SH-SY5Y (cell line): ENCODE results near the gene AMPD2.

ENCODE experiments used
- GATA2 ChIP-seq: IDR thresholded peaks from 2 replicates; pipeline ENCODE4 v1.6.1; 2011; ENCODE audit warnings: mild to moderate bottlenecking, low read depth, low read length
- GATA3 ChIP-seq: IDR thresholded peaks from 2 replicates; pipeline ENCODE4 v1.6.1; 2011; ENCODE audit warnings: low read depth, mild to moderate bottlenecking, low read length, moderate library complexity

- no peak for TF ChIP-seq GATA2
- TF ChIP-seq GATA3 = no peak
These were observed 17.8 kb downstream of the AMPD2 start for GRCh38 chr1:109637446-109637845.
